Type B pancreatic cell (in vitro differentiated cells): Measurements from ENCODE around the gene GINS1. TPM values are rescaled to one million over a fixed set of nuclear protein-coding genes. Genes with fewer than 3 reads are reported as not detected.

Source experiments
- DNase-seq: peaks from one replicate; pipeline ENCODE4 v3.0.0; 2021; ENCODE audit warnings: mixed read lengths; ENCODE audit not compliant: unreplicated experiment; ENCODE audit errors: extremely low spot score
- H3K27ac Mint-ChIP-seq: 2 replicates; pipeline ENCODE4 v1.8.0; 2021; ENCODE audit warnings: mild to moderate bottlenecking, mixed read lengths
- H3K27me3 Mint-ChIP-seq: 2 replicates; pipeline ENCODE4 v1.8.0; 2021; ENCODE audit warnings: mixed read lengths
- H3K36me3 Mint-ChIP-seq: 2 replicates; pipeline ENCODE4 v1.8.0; 2021; ENCODE audit warnings: mixed read lengths
- H3K4me1 Mint-ChIP-seq: one replicate; pipeline ENCODE4 v1.8.0; 2021; ENCODE audit warnings: mixed read lengths; ENCODE audit not compliant: unreplicated experiment
- H3K4me3 Mint-ChIP-seq: 2 replicates; pipeline ENCODE4 v1.8.0; 2021; ENCODE audit warnings: mild to moderate bottlenecking, mixed read lengths
- H3K9me3 Mint-ChIP-seq: 2 replicates; pipeline ENCODE4 v1.8.0; 2021; ENCODE audit warnings: mixed read lengths
- CTCF ChIP-seq: fragments of 200-600 bp; sonication (generic); conservative IDR thresholded peaks from 2 replicates; pipeline ENCODE4 v1.5.0; 2021; ENCODE audit warnings: antibody characterized with exemption, mild to moderate bottlenecking
- total RNA-seq: library from RNA; stranded (reverse); gene quantifications from 2 replicates; pipeline ENCODE4 v1.2.1, GENCODE V29; 2021; ENCODE audit warnings: low replicate concordance

GINS1 gene
- total RNA-seq, 1 donor from 2014 or later: 30.2 TPM

DNA sequence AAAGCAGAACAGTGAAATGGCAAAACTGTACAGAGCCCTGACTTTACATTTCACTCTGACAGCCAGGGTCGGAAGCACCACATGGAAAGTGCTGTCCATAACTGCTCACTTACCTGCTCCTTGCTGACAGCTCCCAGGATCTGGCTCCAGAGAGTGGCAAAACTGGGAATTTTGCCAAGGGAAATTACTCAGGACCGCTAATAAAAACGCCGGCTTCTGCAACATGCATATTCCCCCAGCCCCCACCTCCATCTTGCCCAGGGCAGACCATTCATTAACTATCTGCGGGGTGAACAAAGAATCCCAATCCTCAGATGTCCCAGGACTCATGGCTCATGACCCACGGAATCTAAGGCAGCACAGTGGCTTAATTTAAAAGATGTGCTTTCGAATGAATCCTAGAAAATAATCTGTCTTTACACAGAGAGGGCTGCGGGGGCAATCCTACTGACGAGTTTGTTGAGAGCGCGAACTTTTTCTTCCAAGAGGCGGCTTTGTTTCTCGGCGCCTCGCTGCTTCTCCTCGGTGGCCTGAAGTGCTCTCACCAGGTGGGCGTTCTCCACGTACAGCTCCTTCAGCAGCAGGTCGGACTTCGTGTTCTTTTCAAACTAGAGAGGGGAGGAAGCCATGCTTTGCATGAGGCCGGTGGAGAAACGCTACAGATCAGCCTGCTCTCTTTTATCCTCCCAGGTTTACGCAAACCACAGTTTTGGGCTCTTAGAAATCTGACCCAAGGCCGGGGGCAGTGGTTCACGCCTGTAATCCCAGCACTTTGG is 45.8 kb downstream of the GINS1 start:
- peaks cover 5% of the 10 kb centered on the region for H3K9me3 Mint-ChIP-seq

DNA sequence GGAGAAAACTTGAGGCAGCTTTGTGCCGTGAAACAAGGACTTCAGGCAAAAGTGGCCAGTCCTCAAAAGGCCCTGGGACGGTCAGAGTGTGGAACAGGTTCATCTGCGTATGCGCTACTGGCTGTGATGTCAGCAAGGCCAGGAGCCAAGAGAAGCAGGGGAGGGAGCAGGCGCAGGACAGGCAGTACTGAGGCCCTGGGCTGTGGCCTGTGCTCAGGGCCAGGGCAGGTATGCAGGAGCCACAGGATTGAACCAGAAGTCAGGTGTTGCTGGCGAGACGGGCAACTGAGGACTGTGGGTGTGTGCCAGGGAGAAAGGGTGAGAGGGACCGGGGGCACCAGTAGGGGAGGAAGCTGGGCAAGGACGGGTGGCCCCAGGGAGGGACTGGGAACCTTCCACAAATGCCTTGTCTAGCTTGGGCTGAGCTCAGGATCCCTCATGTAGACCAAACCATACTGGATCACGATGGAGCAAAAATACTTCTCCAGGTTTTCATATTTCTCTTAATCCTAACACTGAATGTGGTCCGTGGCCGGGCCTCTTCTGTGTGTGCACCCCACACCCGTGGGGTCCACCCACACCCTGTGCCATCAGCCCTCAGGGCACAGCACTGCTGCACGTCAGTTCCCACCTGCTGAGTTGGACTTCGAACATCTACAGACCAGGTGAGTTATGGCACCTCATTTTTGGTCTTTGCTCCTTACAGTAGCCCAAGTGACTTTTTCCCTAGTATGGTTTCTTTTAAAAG is 46.9 kb downstream of the GINS1 start:
- peaks cover 41% of the 10 kb centered on the region for H3K36me3 Mint-ChIP-seq
- no peak for DNase-seq
- H3K4me1 Mint-ChIP-seq: peaks cover 4% of the 10 kb centered on the region
- H3K27me3 Mint-ChIP-seq: no peaks in the 10 kb centered on the region
- no peak overlapping the region for H3K4me3 Mint-ChIP-seq
- no peak for TF ChIP-seq CTCF
- H3K9me3 Mint-ChIP-seq: no peaks in the 10 kb centered on the region
- H3K27ac Mint-ChIP-seq: no peak overlapping the region

More for the DNA sequence above, 45.8 kb downstream of the GINS1 start:
- no peaks in the 10 kb centered on the region for H3K27me3 Mint-ChIP-seq
- TF ChIP-seq CTCF: no peak
- H3K36me3 Mint-ChIP-seq: peaks cover 52% of the 10 kb centered on the region
- H3K4me3 Mint-ChIP-seq: no peak overlapping the region
- peaks cover 4% of the 10 kb centered on the region for H3K4me1 Mint-ChIP-seq
- no peak for DNase-seq
- no peak overlapping the region for H3K27ac Mint-ChIP-seq

DNA sequence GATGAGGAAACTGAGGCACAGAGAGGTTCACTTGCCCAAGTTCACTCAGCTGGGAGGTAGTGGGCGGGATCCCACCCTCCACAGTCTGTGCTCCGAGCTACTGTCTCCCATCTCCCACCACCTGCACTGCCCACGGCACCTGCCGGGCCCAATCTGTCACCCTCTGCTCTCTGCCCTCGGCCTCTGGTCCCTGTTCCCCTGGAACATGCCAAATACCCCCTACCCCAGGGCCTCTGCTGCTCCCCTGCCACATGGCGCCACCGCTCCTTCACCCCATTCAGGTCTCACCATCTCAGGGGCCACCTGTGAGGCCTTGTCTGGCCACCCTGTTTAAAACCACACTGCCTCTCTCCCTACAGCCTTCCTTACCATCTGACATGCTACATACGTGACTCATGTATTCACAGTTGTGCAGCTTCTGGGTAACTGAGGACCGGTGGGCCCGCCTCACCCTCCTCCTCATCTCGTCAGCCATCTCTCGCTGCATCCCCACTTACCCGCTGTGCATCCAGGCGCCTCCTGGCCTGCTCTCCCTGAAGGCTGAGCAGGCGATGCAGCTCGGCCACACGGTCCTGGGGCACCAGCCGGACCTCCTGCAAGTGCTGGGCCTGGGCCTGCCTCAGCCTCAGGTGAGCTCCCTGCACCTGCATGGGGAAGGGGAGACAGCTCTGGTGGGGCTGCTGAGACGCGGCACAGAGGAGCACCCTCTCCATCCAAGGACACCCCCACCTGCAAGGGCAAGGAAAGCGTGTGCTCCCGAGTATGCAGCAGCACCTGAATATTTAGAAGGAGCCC is 50.6 kb downstream of the GINS1 start:
- peaks cover 25% of the 10 kb centered on the region for H3K36me3 Mint-ChIP-seq
- peaks cover 3% of the 10 kb centered on the region for H3K4me1 Mint-ChIP-seq
- no peak for DNase-seq
- H3K27ac Mint-ChIP-seq: no peak overlapping the region
- TF ChIP-seq CTCF: no peak
- H3K4me3 Mint-ChIP-seq: no peak overlapping the region
- no peaks in the 10 kb centered on the region for H3K27me3 Mint-ChIP-seq
- no peaks in the 10 kb centered on the region for H3K9me3 Mint-ChIP-seq

DNA sequence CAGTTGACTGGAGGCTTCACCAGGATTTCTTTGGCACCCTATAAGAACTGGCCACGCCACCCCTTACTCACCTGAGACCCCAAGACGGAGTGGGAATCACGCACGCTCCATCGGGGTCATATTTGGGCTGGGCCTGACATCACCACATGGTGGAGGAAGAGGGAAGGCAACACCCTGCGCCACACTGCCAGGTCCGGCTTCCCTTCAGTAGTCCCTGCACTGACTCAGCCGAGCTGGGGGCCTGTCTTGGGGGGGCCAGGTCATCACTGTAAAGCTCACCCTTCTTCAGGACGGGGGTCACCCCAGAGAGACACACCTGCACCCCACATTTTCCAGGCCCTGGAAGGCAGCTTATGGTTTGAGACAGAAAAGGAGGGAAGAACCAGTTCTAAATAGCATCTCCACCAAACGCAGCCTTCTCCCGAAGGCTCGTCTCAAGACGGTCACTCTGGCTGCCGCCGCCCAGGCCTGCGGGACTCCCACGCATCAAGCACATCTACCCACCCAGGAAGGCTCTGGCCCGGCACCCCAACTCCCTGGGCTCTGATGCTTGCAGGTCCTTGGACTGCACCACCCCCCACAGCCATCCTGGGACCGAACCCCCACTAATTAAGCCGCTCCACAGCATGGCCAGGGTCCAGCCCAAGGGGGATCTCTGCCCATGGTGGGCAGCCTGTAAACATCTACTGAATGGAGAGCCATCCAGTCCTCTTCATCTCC is 51.8 kb downstream of the GINS1 start:
- TF ChIP-seq CTCF: no peak
- H3K27me3 Mint-ChIP-seq: no peaks in the 10 kb centered on the region
- no peak overlapping the region for H3K27ac Mint-ChIP-seq
- no peaks in the 10 kb centered on the region for H3K4me1 Mint-ChIP-seq
- no peak for DNase-seq
- H3K9me3 Mint-ChIP-seq: no peaks in the 10 kb centered on the region
- no peak overlapping the region for H3K4me3 Mint-ChIP-seq
- peaks cover 24% of the 10 kb centered on the region for H3K36me3 Mint-ChIP-seq

GRCh38 chr20:25459916-25460535 is 52.6 kb downstream of the GINS1 start:
- TF ChIP-seq CTCF: no peak
- Mint-ChIP-seq H3K9me3 (no peaks in the 10 kb centered on the region), H3K27me3 (no peaks in the 10 kb centered on the region), H3K4me1 (no peaks in the 10 kb centered on the region), H3K4me3 (no peak overlapping the region), H3K36me3 (peaks cover 19% of the 10 kb centered on the region), H3K27ac (no peak overlapping the region)
- no peak for DNase-seq
